Measurements from ENCODE around the gene BCL2L12.
"Not testable (repeated sequence)": the region's sequence is repeated elsewhere in the genome, so short reads cannot be mapped to it uniquely, and the experiment has no call there.

Gene BCL2L12

GRCh38 chr19:49633273-49633672, 32.5 kb upstream of the BCL2L12 start:
- not testable (repeated sequence) for H3K27me3 ChIP-seq (replicated peaks; ENCODE audit: control insufficient read depth, insufficient read depth, low read length); DNase-seq (ENCODE audit: low read depth); H3K9me3 ChIP-seq (ENCODE audit: control insufficient read depth, low read length); H3K4me3 ChIP-seq (ENCODE audit: low read length)
- Histone ChIP-seq H3K36me3 (ENCODE audit: control insufficient read depth, insufficient read depth, low read length, severe bottlenecking) (peaks cover 14% of the 10 kb centered on the region), H3K4me1 (ENCODE audit: control insufficient read depth, insufficient read depth, low read length) (peaks cover 51% of the 10 kb centered on the region), H3K9ac (ENCODE audit: low read length) (peak overlapping the region; percentile 75)

- Histone ChIP-seq H3K4me1 (ENCODE audit: control insufficient read depth, insufficient read depth, low read length) (peaks cover 48% of the 10 kb centered on the region), H3K9me3 (ENCODE audit: control insufficient read depth, low read length) (no peaks in the 10 kb centered on the region), H3K36me3 (ENCODE audit: control insufficient read depth, insufficient read depth, low read length, severe bottlenecking) (peaks cover 14% of the 10 kb centered on the region), H3K27me3 (replicated peaks; ENCODE audit: control insufficient read depth, insufficient read depth, low read length) (no peaks in the 10 kb centered on the region), H3K9ac (ENCODE audit: low read length) (peak overlapping the region; percentile 48), H3K4me3 (ENCODE audit: low read length) (no peak overlapping the region)
- peak; percentile 17 for DNase-seq (ENCODE audit: low read depth)
Measured at GRCh38 chr19:49635530-49636232, 30.1 kb upstream of the BCL2L12 start.

- H3K36me3 ChIP-seq (ENCODE audit: control insufficient read depth, insufficient read depth, low read length, severe bottlenecking) = peaks cover 14% of the 10 kb centered on the region
- H3K9ac ChIP-seq (ENCODE audit: low read length) = peak overlapping the region; percentile 54
- H3K9me3 ChIP-seq (ENCODE audit: control insufficient read depth, low read length) = no peaks in the 10 kb centered on the region
- H3K4me3 ChIP-seq (ENCODE audit: low read length) = peak overlapping the region; percentile 33
- H3K27me3 ChIP-seq (replicated peaks; ENCODE audit: control insufficient read depth, insufficient read depth, low read length) = no peaks in the 10 kb centered on the region
- H3K4me1 ChIP-seq (ENCODE audit: control insufficient read depth, insufficient read depth, low read length) = peaks cover 48% of the 10 kb centered on the region
- no peak for DNase-seq (ENCODE audit: low read depth)
Measured at GRCh38 chr19:49636233-49636932, 29.4 kb upstream of the BCL2L12 start.

- Histone ChIP-seq H3K4me3 (ENCODE audit: low read length) (peak overlapping the region; percentile 83), H3K36me3 (ENCODE audit: control insufficient read depth, insufficient read depth, low read length, severe bottlenecking) (peaks cover 14% of the 10 kb centered on the region), H3K9ac (ENCODE audit: low read length) (peak overlapping the region; percentile 99), H3K4me1 (ENCODE audit: control insufficient read depth, insufficient read depth, low read length) (peaks cover 44% of the 10 kb centered on the region), H3K9me3 (ENCODE audit: control insufficient read depth, low read length) (no peaks in the 10 kb centered on the region), H3K27me3 (replicated peaks; ENCODE audit: control insufficient read depth, insufficient read depth, low read length) (no peaks in the 10 kb centered on the region)
- peak; percentile 96 for DNase-seq (ENCODE audit: low read depth)
Measured at GRCh38 chr19:49637821-49638738, 27.7 kb upstream of the BCL2L12 start.

GRCh38 chr19:49639401-49640112, 26.2 kb upstream of the BCL2L12 start:
- peak; percentile 33 for DNase-seq (ENCODE audit: low read depth)
- H3K4me1 ChIP-seq (ENCODE audit: control insufficient read depth, insufficient read depth, low read length) = peaks cover 45% of the 10 kb centered on the region

GRCh38 chr19:49640113-49640898, 25.4 kb upstream of the BCL2L12 start, which contains the start of gene RRAS:
Gene RRAS, minus strand, starts transcription at chr19:49640143. Its CDS starts 45 bp downstream, at chr19:49640098.
- H3K4me3 ChIP-seq (ENCODE audit: low read length) = peak within 1 kb of the TSS; percentile 91
- peaks cover 43% of the 10 kb centered on the region for H3K4me1 ChIP-seq (ENCODE audit: control insufficient read depth, insufficient read depth, low read length)
- peaks cover 8% of the 10 kb centered on the region for H3K36me3 ChIP-seq (ENCODE audit: control insufficient read depth, insufficient read depth, low read length, severe bottlenecking)
- DNase-seq (ENCODE audit: low read depth) = peak; percentile 100
- no peaks in the 10 kb centered on the region for H3K27me3 ChIP-seq (replicated peaks; ENCODE audit: control insufficient read depth, insufficient read depth, low read length)
- H3K9ac ChIP-seq (ENCODE audit: low read length) = peak within 1 kb of the TSS; percentile 100
- H3K9me3 ChIP-seq (ENCODE audit: control insufficient read depth, low read length) = no peaks in the 10 kb centered on the region

More at GRCh38 chr19:49639401-49640112, 26.2 kb upstream of the BCL2L12 start:
- Histone ChIP-seq H3K27me3 (replicated peaks; ENCODE audit: control insufficient read depth, insufficient read depth, low read length) (no peaks in the 10 kb centered on the region), H3K36me3 (ENCODE audit: control insufficient read depth, insufficient read depth, low read length, severe bottlenecking) (peaks cover 14% of the 10 kb centered on the region), H3K9ac (ENCODE audit: low read length) (peak overlapping the region; percentile 99), H3K9me3 (ENCODE audit: control insufficient read depth, low read length) (no peaks in the 10 kb centered on the region), H3K4me3 (ENCODE audit: low read length) (peak overlapping the region; percentile 83)

GRCh38 chr19:49641688-49642491, 23.8 kb upstream of the BCL2L12 start, which contains the start of gene SCAF1:
Gene SCAF1, plus strand, starts transcription at chr19:49642209. Its CDS starts 2,818 bp downstream, at chr19:49645027.
- H3K27me3 ChIP-seq (replicated peaks; ENCODE audit: control insufficient read depth, insufficient read depth, low read length) = no peaks in the 10 kb centered on the region
- no peaks in the 10 kb centered on the region for H3K9me3 ChIP-seq (ENCODE audit: control insufficient read depth, low read length)
- peaks cover 9% of the 10 kb centered on the region for H3K36me3 ChIP-seq (ENCODE audit: control insufficient read depth, insufficient read depth, low read length, severe bottlenecking)
- H3K9ac ChIP-seq (ENCODE audit: low read length) = peak within 1 kb of the TSS; percentile 100
- H3K4me1 ChIP-seq (ENCODE audit: control insufficient read depth, insufficient read depth, low read length) = peaks cover 34% of the 10 kb centered on the region
- H3K4me3 ChIP-seq (ENCODE audit: low read length) = peak within 1 kb of the TSS; percentile 98
- peak; percentile 100 for DNase-seq (ENCODE audit: low read depth)

- Histone ChIP-seq H3K4me3 (ENCODE audit: low read length) (peak overlapping the region; percentile 98), H3K27me3 (replicated peaks; ENCODE audit: control insufficient read depth, insufficient read depth, low read length) (no peaks in the 10 kb centered on the region), H3K4me1 (ENCODE audit: control insufficient read depth, insufficient read depth, low read length) (peaks cover 32% of the 10 kb centered on the region), H3K9ac (ENCODE audit: low read length) (peak overlapping the region; percentile 99), H3K36me3 (ENCODE audit: control insufficient read depth, insufficient read depth, low read length, severe bottlenecking) (peaks cover 15% of the 10 kb centered on the region), H3K9me3 (ENCODE audit: control insufficient read depth, low read length) (no peaks in the 10 kb centered on the region)
- no peak for DNase-seq (ENCODE audit: low read depth)
Measured at GRCh38 chr19:49642492-49643035, 23.2 kb upstream of the BCL2L12 start.

- no peak for DNase-seq (ENCODE audit: low read depth)
- peaks cover 15% of the 10 kb centered on the region for H3K36me3 ChIP-seq (ENCODE audit: control insufficient read depth, insufficient read depth, low read length, severe bottlenecking)
- H3K4me1 ChIP-seq (ENCODE audit: control insufficient read depth, insufficient read depth, low read length) = peaks cover 29% of the 10 kb centered on the region
- H3K9ac ChIP-seq (ENCODE audit: low read length) = peak overlapping the region; percentile 99
- H3K4me3 ChIP-seq (ENCODE audit: low read length) = peak overlapping the region; percentile 98
- no peaks in the 10 kb centered on the region for H3K27me3 ChIP-seq (replicated peaks; ENCODE audit: control insufficient read depth, insufficient read depth, low read length)
- no peaks in the 10 kb centered on the region for H3K9me3 ChIP-seq (ENCODE audit: control insufficient read depth, low read length)
Measured at GRCh38 chr19:49643466-49643865, 22.3 kb upstream of the BCL2L12 start.

Data from adipocyte (in vitro differentiated cells).